GM18861 (cell line): ENCODE data around the gene VTI1A.

ENCODE experiments used
- ATAC-seq: cut with Tn5 transposase; IDR thresholded peaks from one replicate; pipeline ENCODE4 v1.9.1; 2021; ENCODE audit not compliant: unreplicated experiment

The VTI1A gene

GRCh38 chr10:112671743-112672142, 224.7 kb downstream of the VTI1A start:
- ATAC-seq = no peak

- ATAC-seq = no peak
Observed at GRCh38 chr10:112672706-112673105, 225.7 kb downstream of the VTI1A start.

- no peak for ATAC-seq
Observed at GRCh38 chr10:112675560-112676083, 228.6 kb downstream of the VTI1A start.

GRCh38 chr10:112677689-112678088, 230.7 kb downstream of the VTI1A start:
- ATAC-seq = no peak

GRCh38 chr10:112678581-112678980, 231.6 kb downstream of the VTI1A start:
- no peak for ATAC-seq

- ATAC-seq = no peak
Observed at GRCh38 chr10:112678987-112679386, 232.0 kb downstream of the VTI1A start.

- ATAC-seq = no peak
Observed at GRCh38 chr10:112679392-112679791, 232.4 kb downstream of the VTI1A start.

- ATAC-seq = no peak
Observed at GRCh38 chr10:112680586-112680985, 233.6 kb downstream of the VTI1A start.

- ATAC-seq = no peak
Observed at GRCh38 chr10:112687647-112688046, 240.6 kb downstream of the VTI1A start.

- ATAC-seq = no peak
Observed at GRCh38 chr10:112689327-112690072, 242.5 kb downstream of the VTI1A start.

GRCh38 chr10:112695539-112695938, 248.5 kb downstream of the VTI1A start:
- no peak for ATAC-seq

- no peak for ATAC-seq
Observed at GRCh38 chr10:112696592-112696991, 249.6 kb downstream of the VTI1A start.

- no peak for ATAC-seq
Observed at GRCh38 chr10:112698133-112698817, 251.3 kb downstream of the VTI1A start.

GRCh38 chr10:112698818-112699164, 251.8 kb downstream of the VTI1A start:
- ATAC-seq = no peak

- ATAC-seq = no peak
Observed at GRCh38 chr10:112700215-112700671, 253.2 kb downstream of the VTI1A start.

- no peak for ATAC-seq
Observed at GRCh38 chr10:112701211-112701877, 254.3 kb downstream of the VTI1A start.

- ATAC-seq = no peak
Observed at GRCh38 chr10:112701878-112702255, 254.9 kb downstream of the VTI1A start.

- ATAC-seq = no peak
Observed at GRCh38 chr10:112706577-112706976, 259.6 kb downstream of the VTI1A start.

- ATAC-seq = no peak
Observed at GRCh38 chr10:112708461-112708860, 261.4 kb downstream of the VTI1A start.

GRCh38 chr10:112710528-112710927, 263.5 kb downstream of the VTI1A start:
- no peak for ATAC-seq

- no peak for ATAC-seq
Observed at GRCh38 chr10:112711366-112711765, 264.4 kb downstream of the VTI1A start.

GRCh38 chr10:112712536-112712935, 265.5 kb downstream of the VTI1A start:
- ATAC-seq = no peak
